ENCODE data around the gene ZNF473.
"Not testable (repeated sequence)": the region's sequence is repeated elsewhere in the genome, so short reads cannot be mapped to it uniquely, and the experiment has no call there.

The ZNF473 gene

DNA sequence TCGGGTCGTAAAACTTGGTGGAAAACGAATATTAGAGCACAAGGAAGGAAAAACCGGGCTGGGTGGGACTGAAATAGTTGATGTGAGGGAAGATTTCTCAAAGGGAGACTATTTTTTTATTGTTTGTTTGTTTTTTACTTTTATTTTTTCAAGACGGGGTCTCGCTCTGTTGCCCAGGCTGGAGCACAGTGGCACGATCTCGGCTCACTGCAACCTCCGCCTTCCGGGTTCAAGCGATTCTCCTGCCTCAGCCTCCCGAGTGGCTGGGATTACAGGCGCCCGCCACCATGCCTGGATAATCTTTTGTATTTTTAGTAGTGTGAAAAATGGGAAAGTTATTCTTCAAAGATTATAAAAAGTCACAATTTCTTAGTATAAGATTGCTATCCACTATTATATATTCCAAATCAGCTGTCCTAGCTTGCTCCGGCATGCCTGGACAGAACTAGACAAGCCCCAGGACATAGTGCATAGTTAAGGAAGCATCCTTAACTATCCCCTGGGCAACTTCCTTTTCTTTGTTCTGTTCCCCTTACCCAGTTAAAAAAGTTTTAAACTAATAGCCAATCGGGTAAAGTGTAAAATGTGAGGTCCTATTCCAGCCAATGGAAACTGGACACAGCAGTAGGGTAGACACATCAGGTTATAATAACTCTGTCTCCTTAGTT is 25.6 kb downstream of the ZNF473 start:
- not testable (repeated sequence) for DNase-seq

DNA sequence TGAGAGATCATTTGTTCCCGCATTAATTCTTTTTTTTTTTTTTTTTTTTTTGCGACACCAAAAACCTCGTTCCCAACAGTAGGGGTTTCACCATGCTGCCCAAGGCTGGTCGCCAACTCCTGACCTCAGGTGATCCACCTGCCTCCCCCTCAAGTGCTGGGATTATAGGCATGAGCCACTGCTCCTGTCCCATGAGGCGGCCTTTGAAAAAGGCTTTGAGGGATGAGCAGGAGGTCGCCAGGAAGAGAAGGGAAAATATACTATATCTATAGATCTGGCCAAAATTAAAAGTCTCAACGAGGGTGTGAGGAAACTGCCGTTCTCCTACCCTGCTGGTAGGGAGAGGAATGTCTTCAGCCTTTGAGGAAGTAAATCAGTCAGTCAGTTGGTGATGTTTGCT is 26.2 kb downstream of the ZNF473 start:
- DNase-seq = no peak

DNA sequence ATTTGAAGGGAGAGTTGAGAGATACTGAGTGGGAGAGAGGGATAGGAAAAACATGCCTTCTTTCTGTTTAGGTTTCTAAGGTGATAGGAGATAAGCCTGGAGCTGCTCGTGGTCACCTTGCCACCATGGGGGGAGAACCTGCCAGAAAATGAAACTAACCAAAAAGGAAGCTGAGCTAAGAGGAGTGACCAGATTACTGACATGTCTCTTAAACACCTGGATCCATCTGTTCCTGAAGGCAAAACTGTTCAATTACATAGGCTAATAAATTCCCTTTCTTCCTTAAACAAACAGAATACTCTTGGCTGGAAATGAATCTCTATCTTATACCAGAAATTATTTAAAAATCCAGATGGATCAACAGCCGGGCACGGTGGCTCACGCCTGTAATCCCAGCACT is 27.3 kb downstream of the ZNF473 start:
- no peak for DNase-seq

DNA sequence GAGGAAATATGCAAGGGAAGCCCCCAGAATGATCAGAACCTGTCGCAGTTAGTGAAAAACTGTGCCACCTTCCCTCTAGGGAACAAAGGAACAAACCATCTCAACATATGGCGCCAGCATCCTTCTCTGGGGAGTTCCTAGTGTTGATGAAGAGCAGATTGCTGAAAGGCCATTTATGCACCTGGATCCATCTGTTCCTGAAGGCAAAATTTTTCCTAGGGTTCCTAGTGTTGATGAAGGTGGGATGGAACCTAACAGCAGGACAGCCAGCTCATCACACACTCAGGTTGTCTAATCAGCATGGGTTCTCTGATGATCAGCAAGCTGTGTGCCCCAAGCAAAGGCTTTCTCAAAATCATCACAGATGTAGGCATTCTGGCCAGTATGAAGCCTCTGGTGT is 32.6 kb downstream of the ZNF473 start:
- no peak for DNase-seq

DNA sequence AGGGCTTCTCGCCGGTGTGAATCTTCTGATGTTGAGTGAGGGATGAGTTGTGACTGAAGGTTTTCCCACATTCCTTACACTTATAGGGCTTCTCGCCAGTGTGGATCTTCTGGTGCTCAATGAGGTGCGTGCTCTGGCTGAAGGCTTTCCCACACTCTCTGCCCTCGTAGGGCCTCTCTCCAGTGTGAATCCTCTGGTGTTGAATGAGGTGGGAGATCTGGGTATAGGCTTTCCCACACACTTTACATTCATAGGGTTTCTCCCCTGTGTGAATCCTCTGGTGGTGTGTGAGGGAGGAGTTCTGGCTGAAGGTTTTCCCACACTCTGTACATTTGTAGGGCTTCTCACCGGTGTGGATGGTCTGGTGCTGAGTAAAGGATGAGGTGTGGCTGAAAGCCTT is 33.2 kb downstream of the ZNF473 start:
- no peak for DNase-seq

DNA sequence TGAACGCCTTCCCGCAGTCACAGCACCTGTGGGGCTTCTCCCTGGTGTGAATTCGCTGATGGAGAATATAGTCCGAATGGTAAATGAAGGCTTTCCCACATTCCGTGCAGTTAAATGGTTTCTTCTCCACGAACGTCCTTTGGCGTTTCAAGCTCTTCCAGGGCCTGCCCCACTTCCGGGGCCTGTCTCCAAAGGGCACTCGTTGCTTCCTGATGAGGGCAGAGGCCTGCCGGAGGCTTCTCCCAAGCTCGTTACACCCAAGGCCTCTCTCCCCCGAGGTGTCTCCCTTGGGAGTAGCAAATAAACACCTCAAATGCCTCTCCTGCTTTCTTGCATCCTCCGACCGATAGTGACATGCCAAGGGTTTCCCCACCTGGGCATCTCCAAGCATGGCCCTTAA is 34.3 kb downstream of the ZNF473 start:
- no peak for DNase-seq

DNA sequence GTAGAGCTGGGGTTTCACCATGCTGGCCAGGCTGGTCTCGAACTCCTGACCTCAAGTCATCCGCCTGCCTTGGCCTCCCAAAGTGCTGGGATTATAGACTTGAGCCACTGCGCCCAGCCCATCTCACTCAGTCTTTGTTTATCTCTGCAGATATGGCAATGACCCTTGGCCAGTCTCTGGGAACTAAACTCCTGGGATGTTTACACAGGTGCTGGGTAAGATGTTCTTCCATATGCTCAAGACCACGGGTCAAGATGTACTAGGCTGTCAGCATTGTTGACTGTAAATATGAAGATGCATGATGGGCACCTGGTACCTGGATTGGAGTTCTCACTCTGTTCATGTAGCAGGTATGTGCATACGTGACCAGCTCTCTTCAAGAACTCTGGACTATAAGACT is 35.8 kb downstream of the ZNF473 start:
- DNase-seq = no peak

DNA sequence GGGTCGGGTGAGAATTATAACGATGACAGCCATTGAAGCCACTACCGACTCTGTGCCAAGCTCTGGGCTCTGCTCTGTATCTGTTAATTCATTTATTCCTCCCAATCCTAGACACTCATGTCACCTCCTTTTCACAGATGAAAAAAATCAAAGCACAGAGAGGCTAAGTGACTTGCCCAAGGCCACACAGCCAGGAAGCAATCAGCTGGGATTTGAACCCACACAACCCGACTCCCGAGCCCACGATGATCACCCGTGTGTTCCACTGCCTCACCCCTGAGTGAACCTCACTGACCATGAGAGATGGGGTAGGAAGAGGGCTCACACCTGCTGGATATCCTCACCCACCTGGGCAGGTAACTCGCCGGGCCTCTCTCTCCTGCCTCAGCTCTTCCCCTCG is 40.1 kb downstream of the ZNF473 start:
- DNase-seq = no peak

DNA sequence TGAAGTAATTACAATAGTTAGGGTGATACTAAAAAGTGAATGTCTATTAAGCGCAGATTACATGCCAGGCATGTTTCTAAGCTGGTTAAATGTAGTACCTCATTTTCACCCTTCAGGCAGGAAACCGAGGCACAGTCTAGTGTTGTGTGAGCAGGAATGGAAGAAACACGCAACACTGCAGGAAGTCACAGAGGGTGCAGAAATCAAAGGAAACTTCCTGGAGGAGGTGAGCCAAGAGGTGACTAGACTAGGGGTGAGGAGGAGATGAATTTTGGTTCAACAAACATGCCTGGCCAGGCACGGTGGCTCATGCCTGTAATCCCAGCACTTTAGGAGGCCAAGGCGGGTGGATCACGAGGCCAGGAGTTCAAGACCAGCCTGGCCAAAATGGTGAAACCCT is 41.8 kb downstream of the ZNF473 start:
- no peak for DNase-seq

DNA sequence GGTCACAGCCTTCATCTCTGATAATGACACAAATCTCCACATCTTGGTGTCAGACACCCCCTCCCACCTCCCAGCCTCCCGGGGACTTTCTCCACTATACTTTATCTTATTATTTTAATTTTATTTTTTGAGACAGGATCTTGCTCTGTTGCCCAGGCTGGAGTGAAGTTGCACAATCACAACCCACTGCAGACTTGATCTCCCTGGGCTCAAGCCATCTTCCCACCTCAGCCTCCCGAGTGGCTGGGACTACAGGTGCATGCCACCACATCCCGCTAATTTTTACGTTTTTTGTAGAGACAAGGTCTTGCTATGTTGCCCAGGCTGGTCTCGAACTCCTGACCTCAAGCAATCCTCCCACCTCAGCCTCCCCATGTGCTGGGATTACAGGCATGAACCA is 42.6 kb downstream of the ZNF473 start:
- not testable (repeated sequence) for DNase-seq

DNA sequence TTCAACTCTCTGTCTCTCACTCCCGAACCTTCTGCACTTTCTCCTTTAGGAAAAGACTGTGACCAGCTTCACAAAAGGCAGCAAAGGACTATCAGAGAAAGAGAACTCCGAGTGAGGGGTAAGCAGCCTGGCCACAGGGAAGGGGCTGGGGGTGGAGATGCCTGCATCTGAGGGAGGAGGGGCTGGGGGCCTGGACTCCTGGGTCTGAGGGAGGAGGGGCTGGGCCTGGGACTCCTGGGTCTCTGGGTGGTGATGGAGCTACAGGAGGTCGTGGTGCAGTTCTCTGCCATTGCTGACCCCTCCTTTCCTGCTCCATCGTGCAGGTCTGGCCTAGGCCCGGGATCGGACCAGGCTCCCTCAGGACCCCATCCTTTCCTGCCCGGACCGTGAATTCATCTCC is 49.3 kb downstream of the ZNF473 start:
- not testable (repeated sequence) for DNase-seq

DNA sequence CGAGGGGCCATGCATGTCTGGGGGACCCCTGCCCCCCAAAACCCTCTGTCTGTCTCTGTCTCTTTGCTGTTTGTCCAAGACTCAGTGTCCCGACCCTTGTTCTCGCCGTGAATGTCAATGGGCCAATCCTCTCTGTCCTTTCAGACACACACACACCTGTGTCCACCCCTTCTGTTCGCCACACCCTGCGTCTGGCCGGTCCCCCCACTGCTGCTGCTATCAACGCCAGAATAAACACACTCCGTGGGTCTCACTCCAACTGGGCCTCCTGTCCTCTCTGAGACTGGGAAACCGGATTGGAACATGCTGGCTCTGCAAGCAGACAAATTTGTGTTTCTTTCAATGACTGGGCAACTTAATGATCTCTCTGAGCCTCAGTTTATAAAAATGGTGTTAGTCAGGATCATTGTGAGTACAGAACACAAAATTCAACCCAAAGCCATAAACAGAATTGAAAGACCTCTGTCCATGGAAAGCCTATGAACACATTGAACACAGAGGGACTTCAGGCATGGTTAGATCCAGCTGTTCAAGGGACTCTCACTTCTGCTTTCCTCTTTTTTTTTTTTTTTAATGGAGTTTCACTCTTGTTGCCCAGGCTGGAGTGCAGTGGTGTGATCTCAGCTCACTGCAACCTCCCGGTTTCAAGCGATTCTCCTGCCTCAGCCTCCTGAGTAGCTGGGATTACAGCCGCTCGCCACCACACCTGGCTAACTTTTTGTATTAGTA is 50.0 kb downstream of the ZNF473 start:
- not testable (repeated sequence) for DNase-seq

DNA sequence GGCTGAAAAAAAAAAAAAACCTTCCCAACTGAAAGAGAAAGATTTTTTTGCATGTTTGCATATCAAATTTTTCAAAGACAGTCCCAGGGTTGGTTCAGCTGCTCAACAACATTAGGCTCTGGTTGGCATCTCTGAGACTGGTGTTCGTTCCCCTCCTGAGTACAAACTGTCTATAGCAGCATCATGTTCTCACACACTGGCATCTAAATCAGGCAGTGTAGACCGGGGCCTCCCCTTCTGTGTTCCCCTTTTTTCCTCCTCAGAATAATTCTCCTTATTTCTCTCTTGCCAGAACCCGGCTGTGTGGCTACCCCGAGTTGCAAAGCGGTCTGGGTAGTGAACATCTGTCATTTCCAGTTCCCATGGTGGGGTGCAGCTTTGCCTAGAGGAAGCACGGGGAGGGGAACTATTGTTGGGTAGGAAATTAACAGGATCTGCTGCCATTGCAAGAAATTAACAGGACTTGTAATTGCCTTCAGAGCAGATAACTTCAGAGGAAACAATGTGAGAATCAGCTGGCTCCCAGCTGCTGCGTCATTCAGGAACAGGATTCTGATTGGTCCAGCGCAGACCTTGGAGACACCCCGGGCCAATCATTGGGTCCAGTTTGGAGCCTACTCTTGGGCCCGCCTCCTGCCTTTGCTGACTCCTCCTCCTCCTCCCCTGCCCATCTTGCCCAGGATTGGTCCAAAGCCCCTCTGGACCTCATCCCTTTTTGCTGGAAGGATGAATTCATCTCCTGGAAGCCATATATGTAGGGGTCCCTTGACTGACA is 51.0 kb downstream of the ZNF473 start:
- not testable (repeated sequence) for DNase-seq

DNA sequence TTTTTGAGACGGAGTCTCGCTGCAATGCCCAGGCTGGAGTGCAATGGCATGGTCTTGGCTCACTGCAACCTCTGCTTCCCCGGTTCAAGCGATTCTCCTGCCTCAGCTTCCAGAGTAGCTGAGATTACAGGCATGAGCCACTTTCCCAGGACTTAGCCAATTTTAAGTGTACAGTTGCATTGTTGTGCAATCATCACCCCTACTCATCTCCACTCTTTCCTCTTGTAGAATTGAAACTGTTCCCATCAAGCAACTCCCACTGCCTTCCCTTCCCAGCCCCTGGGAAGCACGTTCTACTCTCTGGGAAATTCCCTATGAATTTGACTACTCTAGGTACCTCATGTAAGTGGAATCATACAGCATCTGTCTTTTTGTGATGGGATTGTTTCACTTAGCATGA is 53.2 kb downstream of the ZNF473 start:
- DNase-seq = not testable (repeated sequence)

DNA sequence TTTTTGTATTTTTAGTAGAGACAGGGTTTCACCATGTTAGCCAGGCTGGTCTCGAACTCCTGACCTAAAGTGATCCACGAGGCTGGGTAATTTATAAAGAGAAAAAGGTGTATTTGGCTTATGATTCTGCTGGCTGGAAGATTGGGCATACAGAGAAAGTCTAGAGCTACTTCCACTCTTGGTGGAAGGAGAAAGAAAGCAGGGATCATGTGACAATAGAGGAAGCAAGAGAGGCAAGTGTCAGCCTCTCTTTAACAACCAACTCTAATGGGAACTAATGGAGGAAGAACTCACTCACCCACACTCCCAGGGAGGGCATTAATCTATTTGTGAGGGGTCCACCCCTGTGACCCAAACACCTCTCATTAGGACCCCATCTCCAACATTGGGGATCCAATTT is 58.6 kb downstream of the ZNF473 start:
- DNase-seq = not testable (repeated sequence)

DNA sequence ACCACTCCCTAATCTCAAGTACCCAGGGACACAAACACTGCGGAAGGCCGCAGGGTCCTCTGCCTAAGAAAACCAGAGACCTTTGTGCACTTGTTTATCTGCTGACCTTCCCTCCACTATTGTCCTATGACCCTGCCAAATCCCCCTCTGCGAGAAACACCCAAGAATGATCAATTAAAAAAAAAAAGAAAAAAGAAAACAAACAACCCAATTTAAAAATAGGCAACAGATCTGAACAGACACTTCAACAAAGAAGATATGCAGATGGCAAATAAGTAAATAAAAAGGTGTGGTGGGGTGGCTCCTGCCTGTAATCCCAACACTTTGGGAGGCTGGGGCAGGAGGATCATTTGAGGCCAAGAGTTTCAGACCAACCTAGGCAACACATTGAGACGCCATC is 61.3 kb downstream of the ZNF473 start:
- not testable (repeated sequence) for DNase-seq

DNA sequence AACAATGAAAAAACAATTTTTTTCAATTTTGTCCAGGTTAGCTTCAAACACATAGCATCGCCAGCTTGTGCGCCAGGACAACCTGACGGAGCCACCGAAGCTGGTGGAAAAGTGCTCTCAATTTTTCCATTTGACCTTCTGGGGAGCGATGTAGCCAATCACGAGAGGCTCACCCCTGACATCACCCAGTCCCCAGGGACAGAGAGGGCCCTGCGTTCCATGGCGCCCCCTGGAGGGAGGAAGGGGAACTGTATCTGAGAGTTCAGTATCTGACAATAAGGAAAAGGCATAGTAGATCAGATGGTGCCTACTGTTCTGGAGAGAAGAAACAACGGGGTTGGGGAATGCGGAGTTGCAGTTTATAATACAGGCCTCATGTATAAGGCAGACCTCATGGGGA is 64.9 kb downstream of the ZNF473 start:
- peak; percentile 5 for DNase-seq

DNA sequence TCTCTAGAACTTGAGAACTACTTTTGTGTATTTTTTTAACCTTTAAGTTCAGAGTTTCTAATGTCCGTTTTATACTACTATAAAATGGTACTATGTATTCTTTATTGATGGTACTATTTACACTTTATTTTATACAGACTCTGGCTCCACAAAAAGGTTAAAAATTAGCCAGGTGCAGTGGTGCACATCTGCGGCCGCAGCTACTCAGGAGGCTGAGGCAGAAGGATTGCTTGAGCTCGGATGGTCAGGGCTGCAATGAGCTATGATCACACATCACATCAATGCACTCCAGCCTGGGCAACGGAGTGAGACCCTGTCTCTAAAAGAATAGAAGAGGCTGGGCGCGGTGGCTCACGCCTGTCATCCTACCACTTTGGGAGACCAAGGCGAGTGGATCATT is 66.0 kb downstream of the ZNF473 start:
- not testable (repeated sequence) for DNase-seq

DNA sequence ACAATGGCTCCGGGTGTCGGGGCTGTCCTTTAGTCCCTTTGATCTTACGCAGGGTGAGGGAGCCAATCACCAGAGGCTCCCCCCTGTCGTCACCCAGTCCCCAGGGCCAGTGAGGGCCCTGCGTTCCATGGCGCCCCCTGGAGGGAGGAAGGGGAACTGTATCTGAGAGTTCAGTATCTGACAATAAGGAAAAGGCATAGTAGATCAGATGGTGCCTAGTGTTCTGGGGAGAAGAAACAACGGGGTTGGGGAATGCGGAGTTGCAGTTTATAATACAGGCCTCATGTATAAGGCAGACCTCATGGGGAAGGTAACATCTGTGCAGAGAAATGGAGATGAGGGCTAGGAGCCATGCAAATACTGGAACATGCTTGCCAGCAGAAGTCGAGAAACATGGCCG is 66.8 kb downstream of the ZNF473 start:
- DNase-seq = not testable (repeated sequence)

DNA sequence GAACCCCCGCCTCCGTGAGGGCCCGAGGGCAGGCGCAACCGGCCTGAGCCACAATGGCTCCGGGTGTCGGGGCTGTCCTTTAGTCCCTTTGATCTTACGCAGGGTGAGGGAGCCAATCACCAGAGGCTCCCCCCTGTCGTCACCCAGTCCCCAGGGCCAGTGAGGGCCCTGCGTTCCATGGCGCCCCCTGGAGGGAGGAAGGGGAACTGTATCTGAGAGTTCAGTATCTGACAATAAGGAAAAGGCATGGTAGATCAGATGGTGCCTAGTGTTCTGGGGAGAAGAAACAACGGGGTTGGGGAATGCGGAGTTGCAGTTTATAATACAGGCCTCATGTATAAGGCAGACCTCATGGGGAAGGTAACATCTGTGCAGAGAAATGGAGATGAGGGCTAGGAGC is 72.1 kb downstream of the ZNF473 start:
- not testable (repeated sequence) for DNase-seq

DNA sequence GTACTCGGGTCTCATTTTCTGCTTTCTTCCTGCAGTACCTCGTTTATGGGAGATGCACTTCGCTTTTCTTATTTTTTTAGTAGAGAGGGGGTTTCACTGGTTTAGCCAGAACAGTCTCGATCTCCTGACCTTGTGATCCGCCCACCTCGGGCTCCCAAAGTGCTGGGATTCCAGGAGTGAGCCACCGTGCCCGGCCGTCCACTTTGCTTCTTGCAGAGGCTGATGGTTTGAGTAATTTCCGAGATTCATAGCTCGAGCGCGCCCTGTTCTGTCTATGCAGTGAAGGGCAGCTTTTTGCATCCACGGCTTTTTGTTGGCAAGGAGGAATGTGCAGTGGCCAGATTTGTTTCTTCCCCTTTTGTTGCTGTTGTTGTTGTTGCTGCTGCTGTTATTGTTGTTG is 73.1 kb downstream of the ZNF473 start:
- peak; percentile 13 for DNase-seq

DNA sequence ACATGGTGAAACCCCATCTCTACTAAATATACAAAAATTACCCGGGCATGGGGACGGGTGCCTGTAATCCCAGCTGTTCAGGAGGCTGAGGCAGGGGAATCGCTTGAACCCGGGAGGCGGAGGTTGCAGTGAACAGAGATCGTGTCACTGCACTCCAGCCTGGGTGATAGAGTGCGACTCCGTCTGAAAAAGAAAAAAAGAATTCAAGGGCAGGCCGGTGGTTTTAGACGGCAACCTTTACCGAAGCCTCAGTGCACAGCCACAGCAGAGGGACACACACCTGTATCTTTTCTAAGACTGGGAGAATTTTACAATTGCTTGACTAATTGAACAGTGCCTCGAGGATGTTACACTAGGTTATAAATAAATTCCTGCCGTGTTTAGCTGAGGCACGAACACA is 73.9 kb downstream of the ZNF473 start:
- DNase-seq = not testable (repeated sequence)

DNA sequence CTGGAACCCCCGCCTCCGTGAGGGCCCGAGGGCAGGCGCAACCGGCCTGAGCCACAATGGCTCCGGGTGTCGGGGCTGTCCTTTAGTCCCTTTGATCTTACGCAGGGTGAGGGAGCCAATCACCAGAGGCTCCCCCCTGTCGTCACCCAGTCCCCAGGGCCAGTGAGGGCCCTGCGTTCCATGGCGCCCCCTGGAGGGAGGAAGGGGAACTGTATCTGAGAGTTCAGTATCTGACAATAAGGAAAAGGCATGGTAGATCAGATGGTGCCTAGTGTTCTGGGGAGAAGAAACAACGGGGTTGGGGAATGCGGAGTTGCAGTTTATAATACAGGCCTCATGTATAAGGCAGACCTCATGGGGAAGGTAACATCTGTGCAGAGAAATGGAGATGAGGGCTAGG is 75.1 kb downstream of the ZNF473 start:
- not testable (repeated sequence) for DNase-seq

Data from T-helper 9 cell (primary cell).